ENCODE results near the gene SVIL.
"Not testable (repeated sequence)": the region's sequence is repeated elsewhere in the genome, so short reads cannot be mapped to it uniquely, and the experiment has no call there.

SVIL gene

GRCh38 chr10:29511806-29512205, 123.0 kb downstream of the SVIL start:
- not testable (repeated sequence) for H3K9ac ChIP-seq (ENCODE audit: low read length); H3K27ac ChIP-seq (ENCODE audit: low read depth, low read length)

DNA sequence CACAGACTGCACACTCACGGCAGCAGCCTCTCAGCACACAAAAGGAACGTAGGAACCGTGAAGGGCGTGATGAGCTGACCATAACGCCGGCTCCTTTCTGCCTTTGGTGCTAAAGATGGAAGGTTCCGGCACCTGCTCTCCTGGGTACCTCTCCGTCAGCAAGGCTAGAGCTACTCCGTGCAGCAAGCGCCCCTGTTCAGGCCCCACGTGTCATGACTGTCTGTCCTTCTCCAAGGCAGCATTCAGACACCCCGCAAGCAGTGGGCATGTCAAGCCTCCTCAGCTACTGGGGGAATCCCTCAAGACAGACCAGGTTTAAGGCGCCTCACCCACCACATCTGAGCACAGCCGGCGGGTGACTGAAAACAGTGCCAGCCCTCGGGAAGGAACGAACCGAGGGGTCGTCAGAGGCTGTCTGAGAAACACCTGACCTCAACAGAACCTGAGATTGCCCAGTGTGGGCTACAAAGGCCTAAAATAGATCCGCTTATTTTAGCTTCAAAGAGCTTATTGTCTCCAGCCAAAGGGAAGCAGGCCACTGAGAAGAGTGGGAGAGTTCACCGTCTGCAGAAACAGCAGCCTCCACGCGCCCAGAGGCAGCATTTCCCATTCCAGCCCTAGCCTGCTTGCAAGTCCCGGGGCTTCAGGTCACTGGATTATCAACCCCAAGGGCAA, 124.2 kb downstream of the SVIL start:
- not testable (repeated sequence) for H3K27ac ChIP-seq (ENCODE audit: low read depth, low read length); H3K4me1 ChIP-seq (ENCODE audit: control insufficient read depth, insufficient read depth, low read length); H3K9me3 ChIP-seq (ENCODE audit: control insufficient read depth, insufficient read depth, low read depth, low read length); H3K27me3 ChIP-seq (ENCODE audit: control insufficient read depth, insufficient read depth, low read length); H3K4me3 ChIP-seq (ENCODE audit: low read depth, low read length); H3K9ac ChIP-seq (ENCODE audit: low read length)
- H3K36me3 ChIP-seq (ENCODE audit: control insufficient read depth, insufficient read depth, low read length) = peaks cover 18% of the 10 kb centered on the region; the same call in 1 of the 2 replicates

More at GRCh38 chr10:29511806-29512205, 123.0 kb downstream of the SVIL start:
- peaks cover 18% of the 10 kb centered on the region; the same call in 1 of the 2 replicates for H3K36me3 ChIP-seq (ENCODE audit: control insufficient read depth, insufficient read depth, low read length)
- not testable (repeated sequence) for H3K9me3 ChIP-seq (ENCODE audit: control insufficient read depth, insufficient read depth, low read depth, low read length); H3K4me3 ChIP-seq (ENCODE audit: low read depth, low read length); H3K27me3 ChIP-seq (ENCODE audit: control insufficient read depth, insufficient read depth, low read length); H3K4me1 ChIP-seq (ENCODE audit: control insufficient read depth, insufficient read depth, low read length)

- H3K27ac ChIP-seq (ENCODE audit: low read depth, low read length) = no peak overlapping the region
- no peaks in the 10 kb centered on the region for H3K4me1 ChIP-seq (ENCODE audit: control insufficient read depth, insufficient read depth, low read length)
- H3K36me3 ChIP-seq (ENCODE audit: control insufficient read depth, insufficient read depth, low read length) = peaks cover 18% of the 10 kb centered on the region; the same call in 1 of the 2 replicates
- no peaks in the 10 kb centered on the region for H3K27me3 ChIP-seq (ENCODE audit: control insufficient read depth, insufficient read depth, low read length)
- H3K4me3 ChIP-seq (ENCODE audit: low read depth, low read length) = no peak overlapping the region
- H3K9ac ChIP-seq (ENCODE audit: low read length) = no peak overlapping the region
- H3K9me3 ChIP-seq (ENCODE audit: control insufficient read depth, insufficient read depth, low read depth, low read length) = no peaks in the 10 kb centered on the region
Observed at GRCh38 chr10:29508554-29509244, 126.1 kb downstream of the SVIL start.

DNA sequence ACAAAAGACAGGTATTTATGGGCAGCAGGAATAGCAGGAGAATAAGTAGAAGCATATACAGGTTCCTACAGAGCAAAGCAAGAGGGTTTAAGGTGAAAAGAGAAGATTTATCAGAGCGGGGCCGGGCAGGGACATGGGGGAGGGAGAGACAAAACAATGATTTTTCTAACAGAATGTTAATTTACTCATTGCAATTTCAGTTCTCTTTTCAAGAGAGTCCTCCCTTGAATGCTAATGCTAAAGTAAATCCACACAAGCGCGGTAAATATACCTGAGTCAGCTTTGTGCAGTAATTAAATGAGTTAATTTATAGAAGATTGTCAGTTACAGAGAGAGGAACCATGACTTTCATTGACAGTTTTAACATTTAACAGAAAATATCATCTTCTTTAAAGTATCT, 127.0 kb downstream of the SVIL start:
- H3K9ac ChIP-seq (ENCODE audit: low read length); H3K9me3 ChIP-seq (ENCODE audit: control insufficient read depth, insufficient read depth, low read depth, low read length); H3K27ac ChIP-seq (ENCODE audit: low read depth, low read length); H3K27me3 ChIP-seq (ENCODE audit: control insufficient read depth, insufficient read depth, low read length); H3K4me3 ChIP-seq (ENCODE audit: low read depth, low read length); H3K4me1 ChIP-seq (ENCODE audit: control insufficient read depth, insufficient read depth, low read length): not testable (repeated sequence)
- H3K36me3 ChIP-seq (ENCODE audit: control insufficient read depth, insufficient read depth, low read length) = peaks cover 18% of the 10 kb centered on the region; the same call in 1 of the 2 replicates

DNA sequence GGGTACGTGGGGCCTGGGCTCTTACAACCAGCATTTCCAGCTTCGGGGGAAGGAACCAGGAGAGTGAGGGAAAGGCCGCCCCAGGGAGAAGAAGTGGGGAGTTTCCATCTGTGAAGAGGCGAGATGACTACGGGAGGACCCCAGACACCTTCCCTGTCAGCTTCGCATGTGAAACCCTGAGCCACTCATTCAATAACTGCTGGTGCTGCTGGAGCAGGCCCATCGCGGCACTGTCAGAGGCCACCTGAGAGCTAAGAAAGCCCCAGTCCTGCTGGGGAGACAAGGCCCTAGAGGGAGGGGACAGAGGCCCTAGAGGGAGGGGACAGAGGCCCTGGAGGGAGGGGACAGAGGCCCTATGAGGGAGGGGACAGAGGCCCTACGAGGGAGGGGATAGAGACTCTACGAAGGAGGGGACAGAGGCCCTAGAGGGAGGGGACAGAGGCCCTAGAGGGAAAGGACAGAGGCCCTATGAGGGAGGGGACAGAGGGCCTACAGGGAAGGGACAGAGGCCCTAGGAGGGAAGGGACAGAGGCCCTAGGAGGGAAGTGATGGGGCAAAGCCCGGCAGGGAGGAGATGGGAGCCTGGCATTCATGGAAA, 128.3 kb downstream of the SVIL start:
- H3K27me3 ChIP-seq (ENCODE audit: control insufficient read depth, insufficient read depth, low read length); H3K27ac ChIP-seq (ENCODE audit: low read depth, low read length); H3K4me1 ChIP-seq (ENCODE audit: control insufficient read depth, insufficient read depth, low read length); H3K4me3 ChIP-seq (ENCODE audit: low read depth, low read length); H3K9ac ChIP-seq (ENCODE audit: low read length); H3K9me3 ChIP-seq (ENCODE audit: control insufficient read depth, insufficient read depth, low read depth, low read length): not testable (repeated sequence)
- peaks cover 10% of the 10 kb centered on the region; the same call in 1 of the 2 replicates for H3K36me3 ChIP-seq (ENCODE audit: control insufficient read depth, insufficient read depth, low read length)

- H3K27ac ChIP-seq (ENCODE audit: low read depth, low read length) = no peak overlapping the region
- H3K36me3 ChIP-seq (ENCODE audit: control insufficient read depth, insufficient read depth, low read length) = peaks cover 2% of the 10 kb centered on the region; the same call in 1 of the 2 replicates
- no peaks in the 10 kb centered on the region for H3K9me3 ChIP-seq (ENCODE audit: control insufficient read depth, insufficient read depth, low read depth, low read length)
- no peaks in the 10 kb centered on the region for H3K27me3 ChIP-seq (ENCODE audit: control insufficient read depth, insufficient read depth, low read length)
- H3K9ac ChIP-seq (ENCODE audit: low read length) = no peak overlapping the region
- peaks cover 1% of the 10 kb centered on the region; the same call in 1 of the 2 replicates for H3K4me1 ChIP-seq (ENCODE audit: control insufficient read depth, insufficient read depth, low read length)
- H3K4me3 ChIP-seq (ENCODE audit: low read depth, low read length) = no peak overlapping the region
Observed at GRCh38 chr10:29502351-29502750, 132.4 kb downstream of the SVIL start.

DNA sequence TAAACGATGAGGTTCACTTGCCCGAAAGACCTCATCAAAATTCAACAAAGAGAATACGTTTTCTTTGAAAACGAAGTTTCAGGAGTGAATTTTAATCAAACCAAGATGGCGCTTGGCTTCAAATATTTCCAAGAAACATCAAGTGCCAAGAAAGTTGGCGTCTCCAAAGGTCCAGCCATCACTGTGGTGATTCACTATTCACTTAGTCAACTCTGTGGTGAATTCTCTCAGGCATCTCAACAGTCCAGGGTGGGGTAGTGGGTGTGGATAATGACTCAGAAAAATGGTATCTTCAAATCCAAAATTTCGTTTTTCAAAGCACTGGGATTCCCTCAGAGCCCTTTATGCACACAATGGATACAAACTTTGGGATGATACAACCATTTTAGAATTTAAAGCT, 133.1 kb downstream of the SVIL start:
- Histone ChIP-seq H3K4me1 (ENCODE audit: control insufficient read depth, insufficient read depth, low read length) (peaks cover 8% of the 10 kb centered on the region; the same call in 1 of the 2 replicates), H3K9ac (ENCODE audit: low read length) (no peak overlapping the region), H3K27ac (ENCODE audit: low read depth, low read length) (no peak overlapping the region), H3K27me3 (ENCODE audit: control insufficient read depth, insufficient read depth, low read length) (no peaks in the 10 kb centered on the region), H3K4me3 (ENCODE audit: low read depth, low read length) (no peak overlapping the region), H3K36me3 (ENCODE audit: control insufficient read depth, insufficient read depth, low read length) (peaks cover 2% of the 10 kb centered on the region; the same call in 1 of the 2 replicates), H3K9me3 (ENCODE audit: control insufficient read depth, insufficient read depth, low read depth, low read length) (no peaks in the 10 kb centered on the region)

- Histone ChIP-seq H3K9ac (ENCODE audit: low read length) (no peak overlapping the region), H3K9me3 (ENCODE audit: control insufficient read depth, insufficient read depth, low read depth, low read length) (no peaks in the 10 kb centered on the region), H3K36me3 (ENCODE audit: control insufficient read depth, insufficient read depth, low read length) (peaks cover 5% of the 10 kb centered on the region; the same call in 1 of the 2 replicates), H3K4me3 (ENCODE audit: low read depth, low read length) (no peak overlapping the region), H3K27me3 (ENCODE audit: control insufficient read depth, insufficient read depth, low read length) (no peaks in the 10 kb centered on the region), H3K27ac (ENCODE audit: low read depth, low read length) (no peak overlapping the region), H3K4me1 (ENCODE audit: control insufficient read depth, insufficient read depth, low read length) (peaks cover 10% of the 10 kb centered on the region; the same call in 1 of the 2 replicates)
Observed at GRCh38 chr10:29499993-29500537, 134.7 kb downstream of the SVIL start.

- Histone ChIP-seq H3K4me1 (ENCODE audit: control insufficient read depth, insufficient read depth, low read length) (peaks cover 10% of the 10 kb centered on the region; the same call in 1 of the 2 replicates), H3K36me3 (ENCODE audit: control insufficient read depth, insufficient read depth, low read length) (peaks cover 26% of the 10 kb centered on the region), H3K27me3 (ENCODE audit: control insufficient read depth, insufficient read depth, low read length) (no peaks in the 10 kb centered on the region), H3K27ac (ENCODE audit: low read depth, low read length) (no peak overlapping the region), H3K4me3 (ENCODE audit: low read depth, low read length) (no peak overlapping the region), H3K9me3 (ENCODE audit: control insufficient read depth, insufficient read depth, low read depth, low read length) (no peaks in the 10 kb centered on the region), H3K9ac (ENCODE audit: low read length) (no peak overlapping the region)
Observed at GRCh38 chr10:29496341-29497162, 138.2 kb downstream of the SVIL start.

DNA sequence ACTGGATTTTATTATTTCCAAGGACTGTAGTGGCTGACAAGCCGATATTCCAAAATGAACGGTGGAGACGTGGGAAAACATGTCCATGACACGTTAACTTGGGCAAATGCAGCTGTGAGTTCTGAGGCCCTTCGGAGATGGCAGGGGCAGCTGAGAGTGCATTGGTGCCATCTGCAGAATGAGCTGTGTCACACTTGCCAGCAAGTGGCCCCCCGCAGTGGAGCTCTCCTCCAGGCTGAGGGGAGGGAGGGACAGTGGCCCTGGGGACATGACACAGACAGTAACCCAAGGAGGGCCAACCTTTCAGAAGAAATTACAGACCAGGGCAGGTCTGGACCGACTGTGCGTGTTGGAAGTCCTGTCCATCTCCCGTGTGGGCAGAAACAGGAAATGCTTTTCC, 139.4 kb downstream of the SVIL start:
- Histone ChIP-seq H3K27ac (ENCODE audit: low read depth, low read length) (no peak overlapping the region), H3K9me3 (ENCODE audit: control insufficient read depth, insufficient read depth, low read depth, low read length) (no peaks in the 10 kb centered on the region), H3K9ac (ENCODE audit: low read length) (no peak overlapping the region), H3K36me3 (ENCODE audit: control insufficient read depth, insufficient read depth, low read length) (peaks cover 37% of the 10 kb centered on the region), H3K4me1 (ENCODE audit: control insufficient read depth, insufficient read depth, low read length) (peaks cover 10% of the 10 kb centered on the region; the same call in 1 of the 2 replicates), H3K27me3 (ENCODE audit: control insufficient read depth, insufficient read depth, low read length) (no peaks in the 10 kb centered on the region), H3K4me3 (ENCODE audit: low read depth, low read length) (no peak overlapping the region)

All from HUES6 (cell line).